Eye (tissue), 1 donor: Measurements from ENCODE around the gene KAT7.
"Not testable (repeated sequence)": the region's sequence is repeated elsewhere in the genome, so short reads cannot be mapped to it uniquely, and the experiment has no call there.

Experiments
- DNase-seq: peaks from one replicate; pipeline ENCODE4 v3.0.0-alpha.2; 2015

KAT7 gene

DNA sequence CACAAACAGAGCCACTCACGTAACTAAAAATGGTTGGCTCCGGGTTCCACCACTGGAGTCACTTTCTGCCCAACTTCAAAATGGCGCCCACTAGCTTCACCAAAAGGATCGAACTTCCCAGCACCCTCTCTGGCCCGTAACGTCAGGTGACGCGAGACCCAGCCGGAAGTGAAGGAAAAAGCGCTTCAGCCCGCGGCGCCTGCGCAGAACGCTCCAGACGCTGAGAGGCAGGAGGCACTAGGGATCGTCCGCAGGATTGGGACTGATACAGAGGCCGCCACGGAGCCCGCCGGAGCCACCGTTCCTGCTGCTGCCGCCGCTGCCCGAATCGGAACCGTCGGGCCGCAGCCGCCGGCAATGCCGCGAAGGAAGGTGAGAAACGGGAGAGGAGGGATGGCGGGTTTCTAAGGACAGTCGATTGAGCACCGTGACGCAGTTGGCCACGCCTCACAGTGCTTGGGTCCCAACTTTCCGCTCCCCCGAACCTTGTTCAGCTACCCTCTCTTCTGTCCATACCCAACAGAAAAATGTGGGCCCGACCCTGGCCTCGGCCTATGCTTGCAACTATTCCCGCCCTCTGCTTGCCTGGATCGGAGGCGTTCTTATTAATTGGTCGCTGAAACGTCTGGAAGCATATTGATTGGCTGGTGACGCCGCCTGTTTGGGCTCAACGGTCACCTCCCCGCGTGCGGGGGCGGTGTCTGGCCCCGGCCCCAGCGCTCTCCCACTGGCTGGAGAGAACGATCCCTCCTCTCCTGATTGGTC is at the start of gene KAT7:
KAT7 (plus strand) TSS at position 204 of the 765 bp plus-strand sequence; CDS start at position 358, 154 bp downstream.
- DNase-seq = peak; percentile 100

DNA sequence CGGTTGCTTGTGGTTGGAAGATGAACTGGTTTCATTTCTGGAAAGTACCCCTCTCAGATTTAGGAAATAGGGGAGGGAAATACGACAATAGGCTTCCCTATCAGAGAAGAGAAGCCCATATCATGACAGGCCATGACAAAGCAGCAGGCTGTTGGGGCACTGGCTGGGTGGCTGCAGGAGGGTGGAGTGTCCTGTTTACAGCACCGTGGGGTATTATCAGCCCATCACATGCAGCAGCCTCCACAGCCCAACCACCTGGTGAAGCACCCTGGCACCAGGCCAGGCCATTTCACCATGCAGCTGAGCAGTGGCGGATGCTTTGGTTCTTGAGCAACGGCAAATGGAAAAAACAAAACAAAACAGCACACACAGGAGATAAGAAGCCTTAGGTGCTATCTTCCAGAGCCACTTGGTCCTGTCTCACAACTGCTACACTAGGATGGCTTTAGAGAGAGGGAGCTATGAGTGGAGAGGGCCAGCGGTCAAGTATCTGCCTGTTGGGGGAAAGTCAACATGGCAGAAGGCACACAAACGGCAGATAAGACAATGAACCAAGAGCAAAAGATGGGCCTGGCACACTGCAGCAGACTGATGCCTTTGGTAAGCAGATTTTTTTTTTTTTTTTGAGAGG is 48.7 kb upstream of the KAT7 start:
- no peak for DNase-seq

DNA sequence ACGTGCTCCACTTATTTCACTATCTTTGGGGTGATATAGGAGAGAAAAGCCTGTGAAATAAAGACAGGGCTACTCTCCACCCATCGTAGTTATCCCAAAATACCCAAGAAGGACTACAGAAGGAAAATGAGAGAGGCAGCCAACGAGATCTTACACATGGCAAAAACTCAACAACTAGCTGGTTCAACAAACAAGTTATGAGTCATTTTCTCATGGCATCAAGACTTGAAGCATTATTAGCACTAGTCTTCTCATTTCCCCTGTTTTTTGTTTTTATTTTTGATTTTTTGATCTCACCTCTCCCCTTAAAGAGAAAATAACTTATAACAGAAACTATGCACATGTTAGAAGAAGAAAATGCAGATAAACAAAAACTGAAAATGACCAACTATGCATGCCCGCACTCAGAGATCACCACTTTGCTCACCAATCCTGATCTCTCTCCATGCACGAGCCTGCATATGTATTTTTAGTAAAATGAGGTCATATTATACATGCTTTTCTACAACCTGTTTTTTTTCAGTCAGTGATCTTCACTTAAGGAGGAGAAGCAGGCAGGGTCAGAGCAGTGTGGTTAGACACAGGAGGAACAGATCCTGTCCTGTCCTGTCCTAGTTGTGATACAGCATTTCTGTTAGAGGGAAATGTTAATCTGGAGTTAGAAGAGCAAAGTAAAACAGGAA is 47.3 kb upstream of the KAT7 start:
- DNase-seq = no peak

DNA sequence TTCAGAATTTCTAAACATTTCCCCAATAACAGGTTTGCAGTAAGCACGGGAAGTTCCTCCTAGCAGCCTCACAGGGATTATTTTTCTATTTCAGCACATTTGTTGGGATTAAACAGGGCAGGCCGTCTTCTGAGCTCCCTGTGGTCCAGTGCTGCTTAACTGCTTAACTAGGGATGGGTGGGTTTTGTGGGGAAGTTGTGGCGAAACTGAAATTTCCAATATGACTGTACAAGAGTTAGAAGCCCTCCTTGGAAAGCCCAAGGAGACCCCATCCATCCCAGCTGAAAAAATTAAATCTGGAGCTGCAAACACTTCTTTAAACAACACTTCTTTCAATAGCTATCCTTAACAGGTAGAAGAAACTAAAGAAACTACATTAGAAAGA is 46.8 kb upstream of the KAT7 start:
- no peak for DNase-seq

DNA sequence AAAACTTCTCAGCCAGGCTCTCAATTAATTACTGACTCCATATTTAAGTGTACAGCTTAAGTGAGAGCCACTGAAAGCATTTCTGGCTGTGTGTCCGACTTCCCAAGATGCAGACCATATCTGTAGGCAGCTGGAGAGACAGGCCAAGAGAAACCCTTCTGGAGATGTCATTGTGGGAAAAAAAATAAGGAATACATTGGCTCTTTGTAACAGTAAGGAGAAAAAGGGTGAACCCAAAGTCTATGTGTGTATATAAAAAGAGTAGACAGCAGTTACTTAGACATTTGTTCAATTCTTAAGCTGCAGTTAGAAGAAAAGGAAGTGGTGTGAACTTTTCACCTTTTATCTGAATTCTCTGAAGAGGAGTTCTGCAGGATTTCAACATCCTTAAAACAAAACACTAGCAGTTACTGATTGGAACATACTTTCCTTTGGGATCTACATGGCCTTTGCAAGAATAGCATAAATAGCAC is 46.3 kb upstream of the KAT7 start:
- DNase-seq = no peak

DNA sequence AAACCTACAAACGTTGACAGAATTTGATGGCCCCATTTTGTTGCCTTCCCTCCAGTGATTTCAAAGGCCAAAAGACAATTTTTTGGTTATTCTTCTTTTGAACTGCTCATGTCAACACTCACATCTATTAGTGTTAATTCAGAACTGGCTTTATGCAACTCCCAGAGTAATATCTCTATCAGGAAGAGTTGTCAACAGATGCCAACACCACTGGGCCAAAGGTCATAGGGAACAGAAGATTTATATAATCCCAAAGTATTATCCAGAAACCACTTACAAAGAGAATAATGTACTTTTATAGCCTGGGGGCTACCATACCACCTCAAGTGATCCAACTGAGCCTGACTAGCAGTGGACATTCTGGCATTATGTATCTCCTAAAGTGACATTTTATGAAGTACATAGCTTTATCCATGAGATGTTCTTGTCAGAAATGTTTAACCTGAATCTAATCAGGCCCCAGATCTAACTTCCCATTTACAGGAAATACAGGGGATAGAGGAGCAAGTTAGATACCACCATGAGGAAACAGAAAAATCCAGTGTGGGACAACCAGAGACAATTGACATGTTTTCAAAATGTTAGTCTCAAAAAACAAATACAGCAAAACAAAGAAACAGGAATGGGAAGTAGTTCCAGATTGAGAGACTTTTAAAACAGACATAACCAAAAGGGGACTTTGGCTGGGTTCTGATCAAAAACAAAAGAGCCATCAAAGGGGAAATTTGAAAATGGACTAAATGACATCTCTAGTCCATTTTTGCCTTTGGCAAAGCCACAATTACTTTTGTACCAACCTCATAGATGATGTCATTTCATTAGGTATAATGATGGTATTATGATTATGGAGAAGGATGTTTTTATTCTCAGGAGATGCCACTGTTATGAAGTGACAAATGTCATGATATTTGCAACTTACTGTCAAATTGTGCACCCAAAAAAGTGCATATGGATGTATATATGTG is 43.0 kb upstream of the KAT7 start:
- no peak for DNase-seq

DNA sequence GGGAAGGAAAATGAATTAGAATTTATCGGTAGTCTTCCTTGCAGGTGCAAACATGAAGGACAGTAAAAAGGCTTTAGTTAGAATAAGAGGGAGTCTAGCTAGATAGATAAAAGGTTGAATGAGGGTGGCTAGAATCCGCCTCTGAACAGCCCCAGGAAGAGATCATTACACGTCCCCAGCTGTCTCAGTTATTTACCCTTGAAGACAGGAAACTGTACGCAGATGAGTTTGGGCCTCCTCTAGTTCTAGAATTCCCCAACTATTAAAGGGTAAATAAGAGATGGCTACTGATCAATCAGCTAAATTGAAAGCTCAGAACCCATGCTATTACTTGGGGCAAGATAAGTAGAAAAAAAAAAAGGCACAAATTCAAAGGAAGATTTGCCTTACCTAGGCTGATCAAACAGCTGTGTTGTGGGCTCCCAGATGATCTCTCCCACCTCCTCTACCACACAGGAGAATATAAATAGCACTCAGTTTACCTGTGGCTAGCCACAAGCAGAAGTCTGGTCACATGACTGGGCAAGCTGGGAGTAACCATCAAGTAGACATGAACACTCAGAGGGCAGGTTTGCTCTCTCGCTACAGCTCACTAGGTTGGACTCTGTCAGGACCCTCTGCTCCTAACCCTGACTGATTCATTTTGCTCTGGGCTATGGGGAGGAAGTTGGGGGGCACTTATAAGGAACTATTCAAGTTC is 41.5 kb upstream of the KAT7 start:
- no peak for DNase-seq

DNA sequence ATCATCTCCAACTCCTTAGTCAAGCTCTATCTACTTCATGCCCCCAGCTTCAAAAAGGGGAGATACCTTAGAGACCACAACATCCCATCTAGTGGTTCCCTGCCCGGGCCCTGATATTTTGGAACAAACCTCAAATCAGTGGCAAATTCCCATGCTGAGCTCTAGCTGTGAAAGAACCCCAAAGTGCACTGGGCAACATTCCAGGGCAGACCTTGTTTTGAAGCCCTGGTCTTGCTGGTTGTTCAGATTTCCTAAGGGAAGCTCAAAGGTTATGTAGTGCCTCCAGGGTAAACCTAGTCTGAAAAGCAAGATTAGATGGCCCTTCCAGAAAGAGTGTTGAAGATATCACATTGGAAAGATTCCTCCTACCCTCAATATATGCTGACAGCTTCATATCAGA is 40.8 kb upstream of the KAT7 start:
- no peak for DNase-seq

DNA sequence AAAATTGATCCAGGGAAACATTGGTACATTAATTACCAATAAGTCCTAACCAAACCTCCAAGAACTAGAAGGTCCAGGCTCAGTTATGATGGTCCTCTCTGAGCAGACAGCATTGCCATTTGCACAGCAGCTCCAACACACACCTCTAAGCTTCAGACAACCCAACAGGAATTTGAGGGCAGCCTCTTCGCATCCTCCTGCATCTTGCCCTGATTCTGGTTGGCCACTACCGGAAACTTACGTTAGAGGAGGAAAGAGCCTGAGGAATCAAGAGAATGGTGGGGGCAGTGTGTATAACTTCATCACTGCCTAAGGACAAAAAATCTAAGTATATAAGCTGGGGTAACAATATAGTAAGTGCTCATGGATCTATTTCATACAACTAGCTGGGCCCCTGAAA is 40.3 kb upstream of the KAT7 start:
- DNase-seq = no peak

DNA sequence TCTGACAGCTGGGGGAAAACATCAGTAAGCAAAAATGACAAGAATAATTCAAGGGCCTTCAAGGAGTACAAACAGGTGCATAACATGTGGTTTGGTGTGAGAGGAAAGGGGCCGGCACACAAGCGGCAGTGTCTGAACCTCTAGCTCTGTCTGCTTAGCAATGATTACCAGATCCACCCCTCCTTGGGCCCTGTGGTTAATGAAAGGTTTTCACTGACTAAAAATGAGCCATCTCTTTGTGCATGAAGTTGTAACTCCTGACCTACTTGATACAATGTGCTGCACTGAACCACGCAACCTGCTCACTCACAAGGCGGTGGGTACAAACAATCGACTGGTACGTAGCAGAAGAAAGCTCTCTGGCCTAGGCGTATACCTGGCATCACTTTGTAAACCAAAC is 39.7 kb upstream of the KAT7 start:
- DNase-seq = no peak

DNA sequence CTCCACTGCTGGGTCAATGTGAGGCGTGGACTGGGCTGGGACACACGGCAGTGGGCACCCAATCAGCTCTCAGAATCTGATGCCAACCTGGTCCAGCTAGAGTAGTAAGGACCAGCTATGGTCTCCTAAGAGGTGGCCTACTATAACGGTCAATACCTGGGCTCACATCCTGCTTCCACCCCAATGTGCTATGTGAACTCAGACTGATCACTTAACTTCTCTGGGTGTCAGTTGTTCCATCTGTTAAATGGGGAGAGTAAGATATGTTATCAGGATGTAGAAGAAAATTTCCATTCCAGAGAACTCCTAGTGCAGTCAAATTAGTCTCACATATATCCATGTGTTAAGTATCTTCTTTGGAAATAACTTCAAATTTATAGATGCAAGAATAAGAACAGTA is 38.8 kb upstream of the KAT7 start:
- no peak for DNase-seq

DNA sequence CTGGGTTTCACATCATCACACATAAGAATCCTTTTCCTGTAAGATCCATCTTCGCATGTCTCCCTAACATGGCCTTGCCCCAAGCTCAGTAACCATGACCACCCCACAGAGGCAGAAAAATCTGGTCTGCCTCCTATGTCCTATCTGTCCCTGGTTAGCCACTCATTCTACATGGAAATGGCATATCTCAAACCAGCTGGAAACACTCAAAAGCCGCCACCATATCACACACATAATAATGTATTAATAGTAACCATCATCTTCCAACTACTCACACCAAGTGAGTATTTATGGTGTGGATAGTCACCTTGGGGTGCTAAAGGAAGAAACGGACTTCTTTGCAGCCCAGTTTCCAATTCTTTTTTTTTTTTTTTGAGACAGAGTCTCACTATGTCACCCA is 36.0 kb upstream of the KAT7 start:
- no peak for DNase-seq

DNA sequence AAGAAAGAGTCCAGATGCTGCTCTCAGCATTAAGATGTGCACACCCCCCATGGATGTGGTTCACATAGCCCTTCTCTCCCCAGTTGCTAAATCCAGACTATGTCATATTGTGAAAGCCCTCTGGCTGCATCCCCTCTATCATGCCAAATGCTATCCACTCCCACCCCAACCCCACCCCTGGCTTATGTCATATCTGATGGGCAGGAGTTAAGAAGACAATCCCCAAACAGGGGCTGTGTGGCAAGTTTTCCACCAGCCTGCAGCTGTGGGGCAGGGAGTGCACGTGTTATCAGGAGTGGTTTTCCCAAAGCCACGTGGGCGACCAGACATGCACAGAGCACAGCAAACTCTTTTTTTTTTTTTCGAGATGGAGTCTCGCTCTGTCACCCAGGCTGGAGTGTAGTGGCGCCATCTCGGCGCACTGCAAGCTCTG is 34.5 kb upstream of the KAT7 start:
- DNase-seq = no peak

DNA sequence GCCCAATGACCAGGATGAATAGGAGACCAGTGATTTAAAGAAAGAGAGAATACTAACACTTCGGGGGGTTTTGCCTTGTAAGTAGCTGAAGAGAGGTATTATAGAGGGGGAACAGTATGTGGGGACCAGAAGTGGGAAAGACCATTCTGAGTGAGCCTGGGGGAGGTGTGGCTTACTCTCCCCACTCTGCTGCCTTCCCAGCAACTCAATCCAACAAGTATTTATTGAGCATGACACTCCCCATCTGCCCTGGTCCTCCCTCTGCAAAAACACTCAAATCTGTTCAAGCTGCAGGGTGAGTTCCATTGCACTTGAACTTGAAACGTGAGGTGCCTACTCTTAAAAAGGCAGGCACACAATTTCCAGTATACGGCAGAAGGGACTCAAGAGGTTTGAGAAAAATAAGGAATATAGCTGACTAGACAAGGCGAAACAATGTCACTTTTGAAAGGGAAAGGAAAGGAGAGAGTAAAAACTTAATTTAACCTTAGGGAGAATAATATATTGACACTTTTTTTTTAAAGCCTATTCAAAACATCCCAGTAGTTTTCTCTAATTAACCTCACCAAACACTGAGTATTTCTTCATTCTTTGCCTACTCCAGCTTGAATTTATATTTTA is 32.7 kb upstream of the KAT7 start:
- DNase-seq = no peak

DNA sequence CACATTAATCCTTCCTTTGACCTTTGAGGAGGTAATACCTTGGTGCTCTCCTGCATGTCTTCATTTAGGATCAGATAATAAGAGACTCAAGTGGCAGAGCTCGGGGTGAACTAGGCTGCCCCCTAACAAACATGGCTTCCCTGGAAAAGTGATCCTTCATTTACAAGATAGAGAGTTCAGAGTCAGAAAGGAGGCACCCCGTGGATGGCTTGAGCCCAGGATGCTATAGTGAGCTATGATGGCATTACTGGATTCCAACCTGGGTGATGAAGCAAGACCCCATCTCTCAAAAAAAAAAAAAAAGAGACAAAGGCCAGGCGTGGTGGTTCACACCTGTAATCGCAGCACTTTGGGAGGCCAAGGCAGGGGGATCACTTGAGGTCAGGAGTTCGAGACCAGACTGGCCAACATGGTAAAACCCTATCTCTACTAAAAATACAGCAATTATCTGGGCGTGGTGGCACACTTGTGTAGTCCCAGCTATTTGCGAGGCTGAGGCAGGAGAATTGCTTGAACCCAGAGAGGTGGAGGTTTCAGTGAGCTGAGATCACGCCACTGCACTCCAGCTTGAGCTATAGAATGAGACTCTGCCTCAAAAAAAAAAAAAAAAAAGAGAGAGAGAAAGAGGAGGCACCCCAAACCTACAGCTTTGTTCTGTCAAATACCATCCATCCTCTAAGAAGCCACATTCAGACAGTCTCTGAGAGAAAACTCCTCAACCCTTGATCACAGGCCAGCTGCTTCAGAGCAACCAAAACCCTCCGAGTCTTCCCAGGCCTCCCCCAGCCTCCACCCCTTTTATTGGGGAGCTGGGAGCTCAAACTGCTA is 31.9 kb upstream of the KAT7 start:
- DNase-seq = no peak

DNA sequence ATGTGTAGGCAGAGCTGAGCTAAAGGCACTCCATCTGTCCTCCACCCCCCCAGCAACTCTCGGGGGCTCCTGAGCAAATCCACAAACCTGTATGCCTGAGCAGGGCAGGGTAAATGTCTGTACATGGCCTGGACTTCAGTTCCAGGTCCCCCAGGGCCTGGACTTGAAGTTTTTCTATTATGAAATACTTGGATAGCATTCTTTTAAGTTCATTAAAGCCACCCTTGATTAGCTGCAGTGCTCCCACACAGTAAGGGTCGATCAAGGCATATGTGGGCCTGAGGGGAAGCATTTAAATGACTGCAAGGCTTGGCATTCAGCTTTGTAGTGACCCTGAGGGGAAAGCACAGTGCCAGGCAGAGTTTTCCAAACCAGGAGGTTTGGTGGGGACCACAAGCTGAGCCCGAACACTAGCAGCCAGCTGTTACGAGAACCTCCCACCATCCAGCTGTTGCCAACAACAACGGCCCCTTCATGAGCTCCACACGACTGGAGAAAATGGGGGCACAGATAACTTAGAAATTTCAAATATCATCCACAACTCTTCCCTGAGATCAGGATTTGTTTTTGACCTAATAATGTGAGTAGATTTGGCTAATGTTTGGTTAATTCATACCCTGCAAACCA is 31.2 kb upstream of the KAT7 start:
- no peak for DNase-seq

DNA sequence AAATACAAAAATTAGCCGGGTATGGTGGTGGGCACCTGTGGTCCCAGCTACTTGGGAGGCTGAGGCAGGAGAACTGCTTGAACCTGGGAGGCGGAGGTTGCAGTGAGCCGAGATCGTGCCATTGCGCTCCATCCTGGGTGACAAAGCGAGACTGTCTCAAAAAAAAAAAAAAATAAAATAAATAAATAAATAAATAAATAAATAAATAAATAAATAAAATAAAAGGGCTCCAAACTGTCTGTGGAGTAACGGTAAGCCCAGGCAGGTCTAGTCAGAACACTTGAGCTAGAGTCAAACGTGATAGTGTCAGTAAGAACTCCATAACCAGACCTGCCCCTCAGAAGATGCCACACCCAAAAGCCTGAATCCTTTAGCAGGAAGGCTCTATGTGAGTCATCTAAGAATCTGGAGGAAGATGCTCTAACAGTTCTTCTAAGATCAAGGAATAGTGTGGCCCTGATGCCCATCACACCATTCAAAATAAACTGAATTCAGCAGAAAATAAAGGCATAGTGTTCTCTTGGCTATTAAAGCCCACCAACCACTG is 29.9 kb upstream of the KAT7 start:
- not testable (repeated sequence) for DNase-seq

DNA sequence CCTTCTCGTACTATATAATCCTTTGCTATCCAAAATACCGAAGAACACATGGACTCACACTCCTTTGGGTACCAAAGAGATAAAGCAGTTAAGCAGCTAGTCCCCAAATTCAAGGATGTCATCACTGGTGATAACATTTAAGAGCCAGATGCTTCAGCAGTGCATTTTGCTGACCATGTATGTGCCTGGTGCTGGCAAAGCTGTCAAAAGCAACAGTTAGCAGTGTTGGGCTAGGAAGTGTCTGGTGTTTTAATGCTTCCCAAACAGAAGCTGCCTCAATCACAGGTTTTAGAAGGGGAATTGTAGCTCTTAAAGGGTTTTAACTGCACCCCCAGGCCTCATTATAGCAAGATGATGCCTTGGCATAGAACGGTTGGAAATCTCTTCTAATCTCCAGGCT is 29.3 kb upstream of the KAT7 start:
- DNase-seq = no peak

DNA sequence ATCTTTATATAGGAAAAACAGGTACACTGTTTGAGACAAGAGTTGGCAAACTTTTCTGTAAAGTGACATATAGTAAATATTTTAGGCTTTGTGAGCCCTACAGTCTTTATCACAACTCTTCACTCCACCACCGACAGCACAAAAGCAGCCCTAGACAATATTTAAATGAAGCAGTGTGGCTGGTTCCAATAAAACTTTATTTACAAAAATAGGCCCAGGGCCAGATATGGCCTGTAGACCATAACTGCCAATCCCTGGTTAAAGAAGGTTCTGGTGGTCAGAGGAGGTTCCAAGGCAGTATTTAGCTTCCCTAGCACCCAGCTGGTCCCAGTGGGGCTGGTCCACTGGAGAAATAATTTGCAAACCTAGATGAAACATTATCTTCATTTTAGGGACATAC is 28.2 kb upstream of the KAT7 start:
- DNase-seq = no peak
